Left kidney (tissue), 2 donors: ENCODE data around the gene RPRD1B. TPM values are rescaled to one million over a fixed set of nuclear protein-coding genes. Genes with fewer than 3 reads are reported as not detected.
"Not testable (repeated sequence)": the region's sequence is repeated elsewhere in the genome, so short reads cannot be mapped to it uniquely, and the experiment has no call there.

ENCODE experiments used
- DNase-seq: peaks from one replicate; pipeline ENCODE4 v3.0.0-alpha.2; 2013
- polyA plus RNA-seq: library from polyadenylated mRNA; unstranded; fragments of 120-200 nt; gene quantifications from one replicate; pipeline ENCODE4 v1.2.1, GENCODE V29; 2013; ENCODE audit not compliant: insufficient read length

RPRD1B gene
- polyA plus RNA-seq, 1 donor = 43.6 TPM

DNA sequence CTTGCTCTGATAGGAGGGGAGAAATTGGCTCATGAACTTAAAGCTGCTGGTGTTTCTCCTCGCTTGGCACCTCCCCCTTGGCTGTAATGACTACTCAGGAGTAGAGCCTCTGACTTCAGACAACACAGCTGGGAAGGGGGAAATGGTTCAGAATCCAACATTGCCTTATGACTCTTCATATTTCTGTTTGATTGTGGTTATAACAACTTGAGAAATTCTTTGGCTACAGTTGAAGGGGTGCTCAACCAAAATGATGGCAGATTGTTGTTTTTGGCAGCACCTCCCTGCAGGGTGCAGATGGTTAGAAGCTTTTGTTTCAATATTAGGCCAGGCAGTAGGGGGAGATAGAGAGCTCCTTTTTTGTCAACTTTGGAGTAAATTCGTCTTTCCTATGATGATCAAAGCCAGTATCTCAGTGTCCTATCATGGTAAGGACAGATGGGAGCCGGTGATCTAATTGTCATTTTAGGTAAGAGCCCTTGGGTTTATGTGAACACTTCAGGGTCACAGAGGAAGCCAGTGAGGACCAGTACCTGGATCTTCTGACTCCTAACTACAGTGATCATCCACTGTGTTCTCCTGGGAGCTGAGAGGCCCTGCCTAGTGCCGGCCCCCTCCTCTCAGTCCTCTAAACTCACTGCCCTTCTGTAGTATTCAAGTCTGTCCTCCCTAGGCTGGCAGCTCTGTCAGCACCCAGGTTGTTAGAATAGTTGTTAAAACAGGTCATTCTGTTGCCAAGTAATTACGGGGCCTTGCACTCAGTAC, 39.9 kb downstream of the RPRD1B start:
- DNase-seq = peak; percentile 76

DNA sequence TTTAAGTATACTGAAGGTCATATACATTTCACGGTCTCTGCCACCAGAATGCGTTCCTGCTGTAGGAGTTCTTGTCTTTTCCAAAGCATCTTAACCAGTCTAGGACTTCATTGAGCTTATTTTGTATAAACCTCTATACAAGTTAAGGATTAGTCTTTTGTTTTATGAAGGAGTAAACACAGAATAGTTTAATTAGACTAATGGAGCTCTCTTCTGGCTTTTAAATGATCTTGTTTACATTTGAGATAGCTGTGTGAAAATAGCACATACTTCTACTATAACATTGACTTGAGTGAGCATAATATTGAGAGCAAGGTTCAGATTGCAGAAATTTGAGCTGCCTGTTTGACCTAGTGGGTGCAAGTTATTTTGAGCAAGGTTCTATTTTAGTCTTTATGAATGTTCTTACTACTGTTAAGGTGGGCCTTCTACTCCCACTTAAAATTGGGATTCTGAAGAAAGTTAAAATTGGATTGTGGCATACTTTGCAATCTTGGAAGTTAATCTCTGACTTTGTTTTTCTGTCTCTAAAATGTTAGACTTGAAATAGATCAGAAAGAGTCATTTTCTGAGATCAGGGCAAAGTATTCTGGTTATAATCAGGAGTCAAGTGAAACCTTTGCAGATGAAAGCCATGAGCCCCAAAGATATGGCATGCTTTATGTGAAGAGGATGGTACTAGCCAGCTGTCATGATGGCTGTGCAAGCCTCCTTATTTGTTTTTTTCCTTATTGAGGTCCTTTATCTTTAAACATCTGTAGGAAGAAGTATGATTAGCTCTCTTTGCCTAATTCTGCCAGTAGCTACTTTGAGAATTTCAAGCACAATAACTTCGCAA, 41.8 kb downstream of the RPRD1B start:
- no peak for DNase-seq

DNA sequence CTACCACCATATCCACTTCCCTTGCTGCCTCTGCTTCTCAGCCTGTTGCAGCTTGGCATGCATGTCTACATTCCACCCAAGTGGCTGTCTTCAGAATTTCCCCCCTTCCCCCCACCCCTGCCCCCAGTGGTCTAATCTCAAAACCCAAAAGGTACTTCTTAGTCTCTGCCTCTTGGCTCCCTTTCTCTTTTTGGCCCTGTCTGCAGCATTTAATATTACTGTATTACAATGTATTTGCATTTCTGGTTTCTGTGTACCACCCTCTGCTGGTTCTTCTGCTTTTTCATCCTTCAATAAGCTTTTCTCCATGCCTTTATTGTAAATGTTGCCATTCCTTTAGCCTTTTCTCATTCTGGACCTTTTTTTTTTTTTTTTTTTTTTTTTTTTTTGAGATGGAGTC, 43.0 kb downstream of the RPRD1B start:
- DNase-seq = no peak

DNA sequence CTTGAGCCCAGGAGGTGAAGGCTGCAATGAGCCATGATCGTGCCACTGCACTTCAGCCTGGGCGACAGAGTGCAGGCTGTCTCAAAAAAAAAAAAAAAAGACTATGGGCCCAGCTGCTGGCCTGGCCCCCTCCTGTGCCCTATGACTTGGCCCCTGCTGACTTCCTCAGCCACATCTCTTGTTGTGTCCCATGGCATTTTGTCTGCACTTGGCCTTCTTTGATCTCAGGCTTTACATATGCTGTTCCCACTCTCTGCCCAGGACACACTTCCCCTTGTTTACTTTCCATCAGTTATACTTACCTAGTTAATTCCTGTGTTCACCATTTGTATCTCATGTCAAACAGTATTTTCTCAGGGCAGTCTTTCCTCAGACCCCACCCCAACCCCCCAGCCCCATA, 44.5 kb downstream of the RPRD1B start:
- DNase-seq = no peak

DNA sequence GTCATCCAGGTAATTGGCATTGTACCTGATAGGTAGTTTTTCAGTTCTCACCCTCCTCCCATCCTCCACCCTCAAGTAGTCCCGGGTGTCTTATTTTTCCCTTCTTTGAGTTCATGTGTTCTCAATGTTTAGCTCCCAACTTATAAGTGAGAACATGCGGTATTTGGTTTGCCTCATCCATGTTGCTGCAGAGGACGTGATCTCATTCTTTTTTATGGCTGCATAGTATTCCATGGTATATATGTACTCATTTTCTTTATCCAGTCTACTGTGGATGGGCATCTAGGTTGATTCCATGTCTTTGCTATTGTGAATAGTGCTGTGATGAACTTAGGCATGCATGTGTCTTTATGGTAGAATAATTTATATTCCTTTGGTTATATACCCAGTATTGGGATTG, 45.8 kb downstream of the RPRD1B start:
- no peak for DNase-seq

DNA sequence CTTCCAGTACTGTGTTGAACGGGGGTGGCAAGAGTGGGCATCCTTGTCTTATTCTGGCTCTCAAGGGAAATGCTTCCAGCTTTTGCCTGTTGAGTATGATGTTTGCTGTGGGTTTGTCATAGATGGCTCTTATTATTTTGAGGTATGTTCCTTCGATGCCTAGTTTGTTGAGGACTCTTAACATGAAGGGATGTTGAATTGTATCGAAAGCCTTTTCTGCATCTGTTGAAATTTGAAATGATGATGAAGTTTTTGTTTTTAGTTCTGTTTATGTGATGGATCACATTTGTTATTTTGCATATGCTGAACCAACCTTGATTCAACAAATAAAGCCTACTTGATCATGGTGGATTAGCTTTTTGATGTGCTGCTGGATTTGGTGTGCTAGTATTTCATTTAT, 48.0 kb downstream of the RPRD1B start:
- no peak for DNase-seq

DNA sequence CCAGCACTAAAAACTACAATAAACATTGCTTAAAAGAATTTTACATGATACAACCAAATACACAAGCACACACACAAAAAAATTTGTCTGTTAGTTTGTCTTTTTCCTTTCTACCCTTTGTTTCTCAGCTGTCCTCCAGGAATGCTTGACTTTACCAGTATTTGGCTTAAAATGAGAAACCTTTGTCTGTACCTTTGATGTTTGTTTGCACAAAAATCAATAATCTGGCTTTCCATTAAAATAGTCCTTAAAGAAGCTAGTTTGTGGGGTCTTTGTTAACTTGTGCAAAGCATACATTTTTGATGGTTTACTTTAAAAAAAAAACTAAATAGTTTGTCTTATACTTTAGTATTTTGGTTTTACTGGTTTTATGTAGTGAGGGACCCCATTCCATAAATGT, 49.3 kb downstream of the RPRD1B start:
- DNase-seq = no peak

DNA sequence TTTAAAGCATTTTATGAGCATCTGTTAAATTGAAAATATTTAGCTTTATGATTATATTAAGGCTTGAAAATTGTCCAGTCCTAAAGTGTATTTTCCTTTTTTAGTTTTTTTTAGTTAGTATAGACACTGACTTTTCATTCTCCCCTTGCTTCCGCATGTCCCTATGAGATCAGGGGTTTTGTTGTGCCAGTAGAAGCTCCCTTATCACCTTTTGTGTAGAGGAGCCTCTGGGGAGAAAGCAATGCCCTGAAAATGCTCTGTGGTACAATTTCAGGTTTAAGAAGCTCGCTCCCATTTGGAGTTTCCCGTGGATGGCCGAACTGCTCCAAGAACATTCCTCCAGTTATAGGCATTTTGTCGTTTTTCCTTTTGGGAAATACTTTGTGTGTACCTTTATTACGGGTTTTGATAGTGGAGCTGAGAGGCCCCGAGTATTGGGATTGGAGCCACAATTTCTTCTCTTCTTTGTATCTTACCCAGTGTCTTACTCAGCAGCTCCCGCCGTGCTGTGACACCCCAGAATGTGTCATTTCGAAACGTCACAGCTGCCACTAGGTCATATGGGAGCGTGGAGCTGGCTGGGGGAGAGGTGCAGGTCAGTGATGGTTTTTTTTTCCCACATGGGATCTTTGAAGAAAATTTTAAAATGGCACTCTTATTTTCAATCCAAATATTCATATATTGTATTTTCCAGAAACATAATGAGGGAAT, 49.9 kb downstream of the RPRD1B start:
- no peak for DNase-seq

DNA sequence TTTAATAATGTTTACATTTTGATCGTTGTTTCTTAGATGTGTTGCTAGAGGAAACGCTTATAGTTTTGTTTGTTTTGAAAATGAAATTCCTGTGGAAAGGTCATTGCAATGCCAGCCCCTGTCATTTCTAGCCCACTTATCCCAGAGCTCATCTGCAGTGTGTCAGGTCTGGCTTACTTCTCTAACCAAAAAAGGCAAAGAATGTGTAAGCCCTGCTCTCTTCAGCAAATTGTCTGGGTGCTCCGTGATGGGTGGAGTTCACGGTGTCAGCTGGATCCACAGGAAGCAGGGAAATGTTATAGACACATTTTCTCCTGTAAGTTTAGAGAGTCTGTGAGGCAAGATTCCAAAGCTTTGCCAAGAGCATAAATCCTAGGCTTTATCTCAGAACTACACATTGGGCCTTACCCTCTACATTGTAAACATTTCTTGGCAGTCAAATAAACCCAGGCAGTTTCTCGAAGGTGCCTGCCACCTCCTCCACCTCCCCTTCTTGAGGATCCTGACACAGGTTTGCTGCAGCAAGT, 50.9 kb downstream of the RPRD1B start:
- DNase-seq = no peak

DNA sequence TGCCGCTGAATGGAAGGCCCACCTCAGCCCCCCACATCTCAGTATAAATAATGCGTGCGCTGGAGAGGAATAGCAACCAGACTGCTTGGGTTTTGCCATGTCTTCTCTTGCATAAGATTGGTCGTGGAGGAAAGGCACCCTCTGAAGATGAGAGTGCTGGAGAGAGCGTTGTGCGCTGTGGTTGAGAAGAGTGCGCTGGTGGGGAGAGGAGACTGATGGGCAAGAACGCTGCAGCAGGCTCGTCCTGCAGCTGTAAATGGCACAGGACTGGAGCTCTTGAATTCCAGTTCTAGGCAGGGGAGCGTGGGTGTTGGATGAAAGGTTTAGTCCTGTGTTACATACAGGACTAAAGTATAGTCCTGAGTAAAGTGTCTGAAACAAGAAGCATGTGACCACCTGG, 51.5 kb downstream of the RPRD1B start:
- DNase-seq = no peak

DNA sequence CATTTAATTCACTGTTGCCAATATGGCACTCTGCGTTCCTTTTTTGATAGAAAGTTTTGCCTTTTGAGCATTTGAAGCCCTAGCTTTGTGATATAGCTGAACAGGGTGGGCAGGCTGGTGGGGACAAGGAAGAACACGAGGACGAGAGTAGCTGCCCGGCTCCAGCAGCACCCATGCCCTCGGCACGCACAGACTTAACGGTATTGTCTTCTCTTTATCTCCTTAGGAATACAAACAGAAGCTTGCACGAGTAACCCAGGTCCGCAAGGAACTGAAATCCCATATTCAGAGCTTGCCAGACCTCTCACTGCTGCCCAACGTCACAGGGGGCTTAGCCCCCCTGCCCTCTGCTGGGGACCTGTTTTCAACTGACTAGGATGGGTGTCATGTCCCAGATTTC, 56.0 kb downstream of the RPRD1B start:
- no peak for DNase-seq

DNA sequence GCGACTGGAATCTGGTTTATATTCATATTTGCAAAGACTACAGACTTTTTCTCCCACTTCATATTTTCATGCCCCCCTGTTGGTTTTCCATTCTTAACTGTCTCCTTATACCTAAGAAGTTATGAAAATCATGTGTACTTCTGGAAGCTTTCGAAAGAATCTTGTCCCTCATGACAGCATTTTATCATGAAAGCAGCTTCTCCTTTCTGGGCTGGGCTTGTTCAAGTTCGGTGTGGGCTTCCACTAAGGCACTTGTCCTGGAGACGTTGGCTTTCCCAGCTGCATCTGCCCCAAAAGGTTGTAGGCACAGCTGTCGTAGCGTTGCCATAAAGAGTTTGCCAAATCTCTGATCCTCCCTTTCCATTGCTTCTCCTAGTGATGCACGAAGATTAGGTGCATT, 56.5 kb downstream of the RPRD1B start:
- no peak for DNase-seq

DNA sequence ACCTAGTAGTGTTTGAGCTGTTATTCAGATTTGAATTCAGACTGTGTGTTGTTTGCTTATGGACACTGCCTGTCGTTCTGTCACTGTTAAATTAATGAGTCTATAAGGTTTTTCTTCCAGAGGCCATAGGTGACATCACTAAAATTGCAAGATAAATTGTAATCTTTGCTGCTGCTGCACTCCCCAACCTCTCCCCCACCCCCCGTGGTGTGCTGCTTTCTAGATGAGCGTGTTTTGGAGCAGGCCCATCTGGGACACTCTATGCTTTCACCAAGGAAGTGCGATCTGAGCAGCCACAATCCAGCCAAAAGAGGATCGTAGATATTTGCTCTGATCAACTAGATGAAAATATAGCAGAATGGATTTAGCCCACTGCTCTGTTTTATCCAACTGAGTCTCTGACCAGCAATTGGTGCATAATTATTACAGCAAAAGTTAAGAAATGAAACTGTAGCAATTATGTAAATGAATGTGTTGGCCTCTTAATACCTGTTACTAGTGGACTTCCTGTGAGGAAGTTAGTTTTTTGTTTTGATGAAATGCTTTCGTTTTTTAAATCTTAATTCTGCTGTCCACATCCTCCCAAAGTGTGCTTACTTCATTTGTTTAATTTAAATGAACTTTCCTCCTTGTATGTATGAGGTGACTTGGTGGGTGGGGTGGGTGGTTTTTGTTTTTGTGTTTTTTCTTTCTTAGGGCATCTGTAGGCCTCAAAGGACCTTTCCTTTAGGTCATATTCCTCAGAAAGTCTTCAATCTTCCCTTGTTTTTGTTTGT, 58.1 kb downstream of the RPRD1B start:
- no peak for DNase-seq

DNA sequence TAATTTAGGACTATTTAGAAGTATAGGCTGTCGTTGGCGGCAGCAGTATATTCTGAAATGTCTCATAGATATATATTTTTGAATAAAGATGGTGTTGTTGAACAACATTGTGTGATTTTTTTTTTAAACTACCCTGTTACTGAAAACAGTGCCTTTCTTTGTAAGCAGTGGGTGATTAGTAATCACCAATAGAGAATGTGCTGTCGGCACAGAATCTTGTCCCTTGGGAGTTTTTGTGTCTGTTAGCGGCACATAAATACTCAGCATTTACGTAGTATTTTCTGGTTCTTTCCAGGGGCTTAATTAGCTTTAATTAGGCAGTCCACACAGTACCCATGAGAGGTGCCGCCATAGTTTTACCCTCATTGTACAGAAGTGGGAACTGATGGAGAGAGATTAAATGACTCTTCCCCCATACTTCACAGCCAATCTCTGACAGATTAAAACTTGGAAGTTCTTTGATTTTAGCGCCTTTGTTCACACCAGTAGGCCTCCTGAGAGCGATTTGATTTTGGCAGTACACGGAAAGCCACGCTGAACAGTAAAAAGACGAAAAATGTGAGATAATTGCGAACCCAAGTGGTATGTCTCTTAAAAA, 58.8 kb downstream of the RPRD1B start:
- DNase-seq = no peak

DNA sequence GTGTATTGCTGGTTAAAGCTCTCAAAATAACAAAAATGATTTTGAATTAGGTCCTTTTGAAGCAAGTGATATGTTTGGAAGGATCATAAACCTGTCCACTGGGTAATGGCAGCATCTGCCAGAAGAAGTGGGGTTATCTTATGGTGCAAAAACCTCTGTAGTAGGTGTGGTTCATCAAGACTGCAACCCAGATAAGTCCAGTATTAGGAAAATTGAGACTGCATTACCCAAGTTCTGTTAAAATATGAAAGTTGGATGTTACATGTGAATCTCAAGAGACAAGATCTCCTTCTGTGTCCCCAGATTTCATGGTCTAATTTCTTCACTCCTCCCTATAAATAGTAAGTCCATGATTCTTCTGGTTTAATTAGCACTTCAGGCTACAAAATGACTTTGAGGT, 59.4 kb downstream of the RPRD1B start:
- no peak for DNase-seq

DNA sequence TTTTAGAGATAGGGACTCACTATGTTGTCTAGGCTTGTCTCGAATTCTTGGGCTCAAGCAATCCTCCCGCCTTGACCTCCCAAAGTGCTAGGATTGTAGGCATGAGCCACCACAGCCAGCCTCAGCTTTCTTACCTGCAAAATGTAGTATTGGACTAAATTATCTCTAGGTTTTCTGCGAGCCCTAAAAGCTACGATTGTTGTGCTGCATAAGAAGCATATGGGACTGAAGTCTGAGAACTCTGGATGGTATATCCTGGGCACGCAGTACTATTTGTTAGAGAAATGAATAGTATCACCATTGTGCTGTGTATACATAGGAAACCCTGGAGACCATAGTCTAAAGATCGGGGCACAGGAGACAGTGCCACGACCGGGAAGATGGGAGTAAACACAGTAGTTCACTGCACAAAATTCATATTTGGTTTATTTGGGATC, 60.1 kb downstream of the RPRD1B start:
- DNase-seq = no peak

DNA sequence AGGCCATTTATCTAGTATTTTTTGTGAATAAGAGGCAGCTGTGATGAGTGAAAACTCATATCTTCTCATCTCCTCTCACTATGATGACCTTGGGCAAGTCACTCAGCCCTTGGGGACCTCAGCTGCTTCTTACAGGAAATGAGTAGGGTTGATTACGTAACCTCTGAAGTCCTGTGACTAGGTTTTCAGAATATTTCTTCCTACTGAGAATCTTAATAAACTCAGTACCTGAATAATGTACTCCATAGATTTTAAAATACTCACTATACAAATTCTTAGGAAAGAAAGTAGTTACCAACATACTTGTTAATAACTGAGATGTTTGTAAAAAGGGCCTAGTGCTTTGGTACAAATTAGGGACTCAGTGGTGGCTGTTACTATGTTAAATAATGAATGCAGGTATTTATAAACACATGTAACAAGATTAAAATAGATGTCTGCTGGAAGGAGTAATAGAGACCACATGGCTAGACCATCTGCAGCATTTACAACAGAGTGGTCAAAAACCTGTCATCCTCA, 60.9 kb downstream of the RPRD1B start:
- no peak for DNase-seq

DNA sequence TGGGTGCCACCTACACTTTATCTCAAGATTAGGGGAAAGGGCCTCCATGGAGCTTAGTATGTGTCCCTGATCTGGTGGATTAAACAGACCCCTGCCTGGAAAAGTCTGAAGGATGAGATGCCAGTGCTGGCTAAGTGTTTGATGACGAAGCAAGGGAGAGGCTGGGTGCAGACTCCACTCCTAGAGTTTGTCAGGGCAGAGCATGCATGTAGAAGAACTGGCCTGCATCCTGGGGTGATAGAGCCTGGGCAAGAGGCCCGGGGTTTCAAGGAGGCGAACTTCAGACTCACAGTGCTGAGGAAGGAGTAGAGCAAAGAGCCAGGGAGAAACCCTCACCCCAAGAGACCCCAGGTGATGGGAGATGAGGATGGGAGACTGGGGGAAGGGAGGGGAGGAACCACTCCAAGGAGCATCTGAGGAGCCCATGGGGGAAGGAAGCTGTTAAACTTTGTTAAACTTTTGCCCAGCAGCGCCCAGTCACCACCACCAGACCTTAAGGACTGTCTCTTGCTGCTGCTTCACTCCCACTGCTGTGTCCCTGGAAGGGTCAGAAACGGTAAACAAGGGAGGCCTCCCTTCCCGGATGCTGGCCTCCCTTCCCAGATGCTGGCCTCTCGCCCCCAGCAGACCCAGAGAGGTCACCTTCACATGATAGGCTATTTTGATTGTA, 61.6 kb downstream of the RPRD1B start:
- DNase-seq = no peak

DNA sequence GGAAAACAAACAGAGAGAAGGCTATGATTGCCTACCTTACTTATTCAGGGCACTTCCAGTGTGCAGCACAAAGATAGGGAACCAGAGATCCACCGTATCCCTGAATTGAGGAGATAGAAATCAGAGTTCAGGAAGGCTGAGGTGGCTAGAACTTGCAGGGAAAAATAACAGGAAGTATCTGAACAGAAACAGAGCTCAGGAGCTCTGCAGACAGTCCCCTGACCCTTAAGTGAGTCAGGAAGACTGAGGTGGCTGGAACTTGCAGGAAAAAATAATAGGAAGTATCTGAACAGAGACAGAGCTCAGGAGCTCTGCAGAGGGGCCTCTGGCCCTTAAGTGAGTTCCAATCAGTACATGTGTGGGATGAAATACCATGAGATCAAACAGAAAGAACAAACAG, 65.4 kb downstream of the RPRD1B start:
- no peak for DNase-seq

DNA sequence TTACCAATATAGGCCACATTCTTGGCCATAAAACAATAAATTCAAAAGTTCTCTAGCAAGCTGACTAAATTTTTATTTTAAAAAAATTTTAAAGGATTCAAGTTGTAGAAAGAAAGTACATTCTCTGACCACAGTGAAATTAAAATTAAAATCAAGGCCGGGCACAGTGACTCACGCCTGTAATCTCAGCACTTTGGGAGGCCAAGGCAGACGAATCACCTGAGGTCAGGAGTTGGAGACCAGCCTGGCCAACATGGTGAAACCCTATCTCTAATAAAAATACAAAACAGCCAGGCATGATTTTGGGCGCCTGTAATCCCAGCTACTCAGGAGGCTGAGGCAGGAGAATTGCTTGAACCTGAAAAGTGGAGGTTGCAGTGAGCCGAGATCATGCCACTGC, 68.7 kb downstream of the RPRD1B start:
- not testable (repeated sequence) for DNase-seq

DNA sequence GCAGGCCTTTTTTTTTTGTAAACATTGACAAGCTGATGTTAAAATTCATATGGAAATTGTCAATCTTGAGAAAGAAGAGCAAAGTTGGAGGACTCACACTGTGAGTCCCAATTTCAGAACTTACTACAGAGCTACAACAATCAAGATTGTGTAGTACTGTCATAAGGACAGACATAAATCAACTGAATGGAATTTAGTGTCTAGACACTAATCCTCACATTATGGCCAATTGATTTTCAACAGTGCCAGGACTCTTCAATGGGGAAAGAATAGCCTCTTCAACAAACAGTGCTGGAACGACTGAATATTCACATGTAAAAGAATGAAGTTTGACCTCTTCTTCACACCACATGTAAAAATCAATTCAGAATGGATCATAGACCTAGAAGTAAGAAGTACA, 70.7 kb downstream of the RPRD1B start:
- DNase-seq = no peak
